Osteoblast (primary cell): Measurements from ENCODE around the gene BMAL2. TPM values are rescaled to one million over a fixed set of nuclear protein-coding genes. Genes with fewer than 3 reads are reported as not detected.

ENCODE experiments used
- DNase-seq: peaks from one replicate; pipeline ENCODE4 v3.0.0; 2011; ENCODE audit warnings: low spot score, mixed read lengths; ENCODE audit not compliant: insufficient read length; ENCODE audit errors: missing footprints
- H2AFZ ChIP-seq: 2 replicates; pipeline ENCODE4 v1.6.0; 2011; ENCODE audit warnings: mild to moderate bottlenecking, low read length
- H3K27ac ChIP-seq: 2 replicates; pipeline ENCODE4 v1.5.1; 2011; ENCODE audit warnings: mild to moderate bottlenecking, low read depth, low read length, moderate library complexity
- H3K27me3 ChIP-seq: 2 replicates; pipeline ENCODE4 v1.6.0; 2012; ENCODE audit warnings: mild to moderate bottlenecking, control low read depth, inconsistent platforms, low read length, moderate library complexity; ENCODE audit not compliant: insufficient read depth
- H3K36me3 ChIP-seq: 2 replicates; pipeline ENCODE4 v1.5.1; 2011; ENCODE audit warnings: mild to moderate bottlenecking, low read length, control low read depth, moderate library complexity; ENCODE audit not compliant: insufficient read depth
- H3K4me1 ChIP-seq: 2 replicates; pipeline ENCODE4 v1.5.1; 2011; ENCODE audit warnings: mild to moderate bottlenecking, low read length, control low read depth, moderate library complexity; ENCODE audit not compliant: insufficient read depth
- H3K4me2 ChIP-seq: 2 replicates; pipeline ENCODE4 v1.6.0; 2011; ENCODE audit warnings: mild to moderate bottlenecking, low read length; ENCODE audit not compliant: insufficient read depth
- H3K4me3 ChIP-seq: fragments of 200-600 bp; sonication (generic); 3 replicates; pipeline ENCODE4 v1.5.1; 2012; ENCODE audit warnings: mild to moderate bottlenecking, low read length, inconsistent platforms; ENCODE audit not compliant: insufficient read depth
- H3K79me2 ChIP-seq: 2 replicates; pipeline ENCODE4 v1.6.0; 2012; ENCODE audit warnings: mild to moderate bottlenecking, low read length, control low read depth, inconsistent platforms; ENCODE audit not compliant: insufficient read depth
- H3K9me3 ChIP-seq: 2 replicates; pipeline ENCODE4 v1.5.1; 2011; ENCODE audit warnings: low read depth, low read length, control low read depth
- H4K20me1 ChIP-seq: 2 replicates; pipeline ENCODE4 v1.6.0; 2012; ENCODE audit warnings: mild to moderate bottlenecking, low read length, control low read depth; ENCODE audit not compliant: insufficient read depth
- total RNA-seq: library from RNA; depleted of rRNA; stranded (reverse); fragments of >200 nt; gene quantifications from 2 replicates; pipeline ENCODE4 v1.2.3, GENCODE V29; 2012
- TF ChIP-seq, protein P1 (sequence below): IDR thresholded peaks from 2 replicates; pipeline ENCODE4 v1.5.1; 2011; ENCODE audit warnings: mild to moderate bottlenecking, low read depth, low read length, moderate library complexity; ENCODE audit errors: extremely low read depth

BMAL2 gene
- total RNA-seq, 1 donor, result 21.7 TPM

DNA sequence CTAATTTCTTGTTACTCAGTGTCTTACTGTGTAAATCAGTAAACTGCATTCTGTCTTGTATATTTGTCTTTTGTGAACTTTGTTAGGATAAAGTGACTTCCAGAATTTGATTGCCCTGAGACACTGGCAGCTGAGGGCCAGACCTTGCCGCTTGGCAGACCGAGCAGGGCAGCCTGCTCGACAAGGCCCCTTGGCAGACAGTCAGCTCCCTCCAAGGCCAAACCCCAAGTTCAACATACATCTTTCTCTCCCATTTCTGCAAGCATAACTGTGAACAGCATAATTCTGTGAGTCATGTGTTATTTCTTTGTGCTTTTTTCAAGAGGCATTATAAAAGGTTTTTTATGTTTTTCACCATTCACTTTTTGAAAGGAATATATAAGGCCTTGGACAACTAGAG, 39.2 kb upstream of the BMAL2 start:
- no peaks in the 10 kb centered on the region for H3K27me3 ChIP-seq
- peaks cover 50% of the 10 kb centered on the region for H3K79me2 ChIP-seq
- H4K20me1 ChIP-seq, result peaks cover 23% of the 10 kb centered on the region
- TF ChIP-seq, protein P1, sequence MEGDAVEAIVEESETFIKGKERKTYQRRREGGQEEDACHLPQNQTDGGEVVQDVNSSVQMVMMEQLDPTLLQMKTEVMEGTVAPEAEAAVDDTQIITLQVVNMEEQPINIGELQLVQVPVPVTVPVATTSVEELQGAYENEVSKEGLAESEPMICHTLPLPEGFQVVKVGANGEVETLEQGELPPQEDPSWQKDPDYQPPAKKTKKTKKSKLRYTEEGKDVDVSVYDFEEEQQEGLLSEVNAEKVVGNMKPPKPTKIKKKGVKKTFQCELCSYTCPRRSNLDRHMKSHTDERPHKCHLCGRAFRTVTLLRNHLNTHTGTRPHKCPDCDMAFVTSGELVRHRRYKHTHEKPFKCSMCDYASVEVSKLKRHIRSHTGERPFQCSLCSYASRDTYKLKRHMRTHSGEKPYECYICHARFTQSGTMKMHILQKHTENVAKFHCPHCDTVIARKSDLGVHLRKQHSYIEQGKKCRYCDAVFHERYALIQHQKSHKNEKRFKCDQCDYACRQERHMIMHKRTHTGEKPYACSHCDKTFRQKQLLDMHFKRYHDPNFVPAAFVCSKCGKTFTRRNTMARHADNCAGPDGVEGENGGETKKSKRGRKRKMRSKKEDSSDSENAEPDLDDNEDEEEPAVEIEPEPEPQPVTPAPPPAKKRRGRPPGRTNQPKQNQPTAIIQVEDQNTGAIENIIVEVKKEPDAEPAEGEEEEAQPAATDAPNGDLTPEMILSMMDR, result no peak
- H3K9me3 ChIP-seq, result no peaks in the 10 kb centered on the region
- peak overlapping the region; percentile 3 for H3K27ac ChIP-seq
- no peak overlapping the region for H3K4me3 ChIP-seq
- H3K4me2 ChIP-seq, result no peak overlapping the region
- DNase-seq, result no peak
- H2AFZ ChIP-seq, result no peak overlapping the region
- H3K4me1 ChIP-seq, result peaks cover 10% of the 10 kb centered on the region
- peaks cover 9% of the 10 kb centered on the region for H3K36me3 ChIP-seq

DNA sequence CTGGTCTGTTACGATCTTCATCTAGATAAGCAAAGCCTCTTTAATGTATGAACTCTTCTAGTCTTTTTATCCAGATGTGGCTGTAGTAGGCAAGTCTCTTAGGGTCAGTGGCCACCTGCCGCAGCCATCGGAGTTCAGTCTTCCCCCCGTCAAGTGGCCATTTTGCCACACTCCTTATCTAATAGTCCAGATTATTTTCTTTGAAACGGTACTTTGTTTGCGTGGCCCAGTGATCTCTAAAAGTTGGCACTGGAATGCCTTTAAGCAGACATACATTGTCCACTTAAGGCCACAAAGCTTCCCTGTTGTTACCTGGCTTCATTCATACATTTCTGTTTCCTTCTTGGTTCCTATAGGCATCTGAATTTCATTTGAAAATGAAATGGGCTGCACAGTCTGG, 36.0 kb upstream of the BMAL2 start:
- Histone ChIP-seq H3K9me3 (no peaks in the 10 kb centered on the region), H3K27ac (no peak overlapping the region), H3K79me2 (peaks cover 30% of the 10 kb centered on the region), H3K36me3 (peaks cover 17% of the 10 kb centered on the region), H2AFZ (no peak overlapping the region), H3K4me2 (no peak overlapping the region), H3K4me1 (peaks cover 10% of the 10 kb centered on the region), H4K20me1 (peaks cover 12% of the 10 kb centered on the region), H3K4me3 (no peak overlapping the region), H3K27me3 (no peaks in the 10 kb centered on the region)
- no peak for DNase-seq
- TF ChIP-seq, protein P1, result no peak

DNA sequence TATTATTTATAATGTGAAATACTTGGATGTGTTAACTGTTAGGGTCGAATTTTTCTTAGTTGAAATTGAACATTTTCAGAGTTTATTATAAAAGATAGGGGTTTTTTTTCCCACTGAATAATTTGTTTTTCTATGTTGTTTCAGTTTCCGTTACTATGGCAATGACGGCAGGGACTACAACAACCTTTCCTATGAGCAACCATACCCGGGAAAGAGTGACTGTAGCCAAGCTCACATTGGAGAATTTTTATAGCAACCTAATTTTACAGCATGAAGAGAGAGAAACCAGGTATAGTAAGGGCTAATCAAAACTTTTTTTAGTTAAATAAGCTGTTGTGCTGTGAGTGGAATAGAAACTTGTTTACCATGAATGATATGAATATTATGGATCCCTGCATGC, 35.1 kb upstream of the BMAL2 start:
- Histone ChIP-seq H3K27me3 (no peaks in the 10 kb centered on the region), H3K27ac (peak overlapping the region; percentile 22), H2AFZ (no peak overlapping the region), H3K4me2 (no peak overlapping the region), H4K20me1 (peaks cover 9% of the 10 kb centered on the region), H3K36me3 (peaks cover 24% of the 10 kb centered on the region), H3K9me3 (no peaks in the 10 kb centered on the region), H3K4me1 (peaks cover 10% of the 10 kb centered on the region), H3K4me3 (no peak overlapping the region), H3K79me2 (peaks cover 27% of the 10 kb centered on the region)
- no peak for DNase-seq
- TF ChIP-seq, protein P1, result no peak

DNA sequence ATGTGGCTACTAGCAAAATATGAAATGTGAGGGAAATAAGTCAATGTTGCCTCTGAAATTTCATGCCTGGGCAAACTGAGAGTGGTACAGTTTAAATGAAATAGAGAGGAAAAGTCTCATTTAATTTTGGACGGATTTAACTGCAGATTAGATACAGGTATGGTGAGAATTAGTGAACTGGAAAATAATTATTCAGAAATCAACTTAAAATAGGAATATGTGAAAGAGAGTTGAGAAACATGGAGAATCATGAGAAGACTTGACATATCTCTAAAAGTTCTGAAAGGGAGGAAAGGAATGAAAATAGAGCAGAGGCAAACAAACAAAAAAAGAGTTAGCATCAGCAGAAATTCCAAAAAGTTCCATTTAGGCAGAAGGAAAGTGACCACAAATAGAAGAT, 33.5 kb upstream of the BMAL2 start:
- Histone ChIP-seq H3K27me3 (no peaks in the 10 kb centered on the region), H4K20me1 (peaks cover 5% of the 10 kb centered on the region), H3K4me3 (no peak overlapping the region), H2AFZ (no peak overlapping the region), H3K4me1 (peaks cover 6% of the 10 kb centered on the region), H3K79me2 (peaks cover 27% of the 10 kb centered on the region), H3K27ac (no peak overlapping the region), H3K9me3 (no peaks in the 10 kb centered on the region), H3K4me2 (no peak overlapping the region), H3K36me3 (peaks cover 28% of the 10 kb centered on the region)
- TF ChIP-seq, protein P1, result no peak
- DNase-seq, result no peak
